VCaP (cell line): Measurements from ENCODE around the gene HOXA6.

Experiments used
- H3K27ac ChIP-seq: fragments of 450-650 bp; 2 replicates; pipeline ENCODE4 v1.5.1; 2017
- CTCF ChIP-seq: fragments of 450-650 bp; conservative IDR thresholded peaks from 2 replicates; pipeline ENCODE4 v1.5.1; 2017; ENCODE audit warnings: mild to moderate bottlenecking, moderate library complexity

HOXA6 gene

GRCh38 chr7:27138472-27138871 lies 9.1 kb downstream of the HOXA6 start:
- no peak overlapping the region for H3K27ac ChIP-seq
- no peak for TF ChIP-seq CTCF

- H3K27ac ChIP-seq = no peak overlapping the region
- TF ChIP-seq CTCF = no peak
These were observed 9.8 kb downstream of the HOXA6 start for GRCh38 chr7:27137640-27138315.

GRCh38 chr7:27134392-27134791 lies 13.2 kb downstream of the HOXA6 start:
- no peak overlapping the region for H3K27ac ChIP-seq
- no peak for TF ChIP-seq CTCF

GRCh38 chr7:27133409-27134231 lies 14.0 kb downstream of the HOXA6 start:
- H3K27ac ChIP-seq = no peak overlapping the region
- TF ChIP-seq CTCF = no peak

GRCh38 chr7:27132978-27133377 lies 14.6 kb downstream of the HOXA6 start:
- H3K27ac ChIP-seq = no peak overlapping the region
- TF ChIP-seq CTCF = no peak

GRCh38 chr7:27132214-27132613 lies 15.4 kb downstream of the HOXA6 start:
- no peak for TF ChIP-seq CTCF

GRCh38 chr7:27131390-27131819 lies 16.2 kb downstream of the HOXA6 start:
- TF ChIP-seq CTCF = no peak
- peak overlapping the region; percentile 71; the same call in 1 of the 2 replicates for H3K27ac ChIP-seq

More at GRCh38 chr7:27132214-27132613, 15.4 kb downstream of the HOXA6 start:
- no peak overlapping the region for H3K27ac ChIP-seq
